GM19452 (cell line): ENCODE data around the gene PPP2R2C.

Experiments
- ATAC-seq: cut with Tn5 transposase; IDR thresholded peaks from one replicate; pipeline ENCODE4 v1.9.1; 2021; ENCODE audit not compliant: unreplicated experiment

PPP2R2C gene

DNA sequence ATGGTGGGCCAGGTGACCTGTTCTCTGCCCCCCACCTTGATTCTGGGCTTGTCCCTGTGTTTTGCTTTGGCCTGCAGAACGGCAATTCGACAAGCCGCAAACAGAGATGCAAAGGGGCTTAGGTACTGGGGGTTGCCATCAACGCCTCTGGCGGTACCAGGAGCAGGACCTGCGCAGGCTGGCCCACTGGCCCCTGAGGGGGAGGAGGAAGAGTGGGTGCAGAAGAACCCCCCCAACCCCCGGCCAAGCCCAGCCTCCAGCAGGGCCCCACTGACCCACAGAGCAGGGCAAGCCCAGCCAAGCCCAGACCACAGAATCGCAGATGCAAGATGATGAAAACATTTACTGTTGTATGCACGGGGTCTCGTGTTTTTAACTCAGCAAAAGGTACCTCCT lies 89.4 kb downstream of the PPP2R2C start:
- ATAC-seq: no peak

DNA sequence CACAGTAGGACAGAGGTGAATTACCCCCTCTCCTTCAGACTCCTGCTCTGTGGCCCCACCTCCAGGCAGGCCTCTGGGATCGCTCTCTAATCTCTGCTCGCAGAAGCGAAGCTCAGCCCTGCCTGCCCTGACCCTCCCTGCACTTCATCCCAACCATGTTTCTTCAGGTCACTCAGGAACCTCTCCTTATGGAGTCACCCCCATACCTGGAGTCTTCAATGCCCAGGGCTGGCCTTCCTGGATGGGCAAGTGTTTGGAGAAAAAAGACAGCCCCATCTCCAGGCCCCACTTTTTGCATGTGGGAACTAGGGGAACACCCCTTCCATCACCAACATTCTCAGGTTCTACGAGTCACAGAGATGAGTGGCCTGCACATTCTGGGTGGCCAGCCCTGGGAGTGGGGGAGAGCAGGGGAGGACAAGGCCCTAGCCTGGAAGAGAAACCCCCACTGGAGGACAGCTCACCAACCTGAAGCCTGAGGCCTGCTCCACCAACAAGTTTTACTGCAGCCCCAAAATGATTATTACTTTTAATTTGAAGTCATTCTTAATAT lies 90.8 kb downstream of the PPP2R2C start:
- ATAC-seq: no peak

DNA sequence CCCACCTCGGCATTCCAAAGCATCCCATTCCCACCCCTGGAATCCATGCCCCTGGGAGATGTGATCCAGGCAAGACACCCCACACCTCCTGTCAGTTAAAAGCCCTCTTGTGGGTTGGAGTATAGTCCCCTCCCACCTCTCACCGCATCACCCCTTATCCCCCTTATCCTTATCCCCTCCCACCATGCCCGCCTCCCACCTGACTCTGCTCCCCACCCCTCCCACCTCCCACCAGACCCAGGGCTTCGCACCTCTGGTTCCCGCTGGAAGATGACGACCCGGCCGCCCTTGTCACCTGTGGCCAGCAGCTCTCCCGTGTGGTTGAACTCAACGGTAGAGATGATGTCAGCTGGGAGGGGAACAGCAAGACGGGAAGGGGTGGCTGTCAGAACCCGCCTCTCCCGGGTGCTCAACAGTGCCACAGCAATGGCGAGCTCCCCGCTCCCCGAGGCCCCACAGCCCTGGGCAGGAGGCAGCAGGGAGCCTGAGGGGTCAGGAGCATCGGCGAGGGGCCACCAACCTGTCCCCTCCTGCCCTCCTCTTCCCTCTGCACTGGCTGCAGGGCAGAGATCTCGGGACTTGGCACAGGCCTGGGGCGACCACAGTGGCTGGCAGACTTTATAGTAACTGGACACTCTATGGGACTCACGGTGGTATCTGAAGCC lies 91.5 kb downstream of the PPP2R2C start:
- no peak for ATAC-seq

DNA sequence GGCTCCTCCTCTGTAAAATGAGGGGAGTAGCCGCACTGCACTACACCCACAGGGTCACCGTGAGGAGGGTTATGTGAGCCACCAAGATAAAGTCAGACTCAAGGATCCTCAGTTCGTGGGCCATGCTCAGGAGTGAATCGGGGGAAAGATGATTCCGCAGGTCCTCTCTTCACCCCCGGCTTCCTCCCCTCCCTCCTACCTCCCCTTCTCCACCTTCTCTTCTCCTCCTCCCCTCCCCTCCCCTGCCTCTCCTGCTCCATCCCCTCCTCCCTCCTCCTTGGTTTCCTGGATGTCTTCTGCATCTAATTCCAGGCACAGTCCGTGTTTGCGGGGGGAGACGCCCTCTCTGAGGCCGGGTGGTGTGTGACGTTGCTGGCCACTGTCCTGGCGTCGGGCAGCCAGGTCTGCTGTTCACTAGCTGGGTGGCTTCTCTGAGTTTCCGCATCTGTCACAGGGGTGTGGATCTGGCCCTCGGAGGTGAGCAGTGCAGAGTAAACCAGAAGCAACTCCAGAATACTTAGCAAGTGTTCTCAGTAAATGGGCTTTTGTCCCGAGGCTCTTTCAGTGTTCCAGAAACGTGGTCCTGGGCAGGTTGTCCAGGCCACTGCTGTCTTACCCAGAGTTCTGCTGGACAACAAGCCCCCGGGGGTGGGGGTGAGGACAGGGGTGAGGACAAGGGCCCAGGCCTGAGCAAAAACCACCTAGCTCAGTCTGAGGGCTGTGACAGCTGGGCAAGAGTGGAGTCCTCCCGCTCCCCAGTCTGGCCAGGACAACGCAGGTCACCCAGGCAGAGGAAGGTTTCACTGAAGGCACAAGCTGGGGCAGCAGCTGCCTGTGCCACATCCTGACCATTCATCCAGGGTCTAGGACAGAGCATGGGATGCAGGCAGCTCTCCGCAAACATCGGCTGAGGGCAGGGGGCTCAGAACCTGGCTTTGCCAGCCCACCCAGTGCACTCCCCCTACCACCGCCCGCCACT lies 92.4 kb downstream of the PPP2R2C start:
- ATAC-seq: no peak

DNA sequence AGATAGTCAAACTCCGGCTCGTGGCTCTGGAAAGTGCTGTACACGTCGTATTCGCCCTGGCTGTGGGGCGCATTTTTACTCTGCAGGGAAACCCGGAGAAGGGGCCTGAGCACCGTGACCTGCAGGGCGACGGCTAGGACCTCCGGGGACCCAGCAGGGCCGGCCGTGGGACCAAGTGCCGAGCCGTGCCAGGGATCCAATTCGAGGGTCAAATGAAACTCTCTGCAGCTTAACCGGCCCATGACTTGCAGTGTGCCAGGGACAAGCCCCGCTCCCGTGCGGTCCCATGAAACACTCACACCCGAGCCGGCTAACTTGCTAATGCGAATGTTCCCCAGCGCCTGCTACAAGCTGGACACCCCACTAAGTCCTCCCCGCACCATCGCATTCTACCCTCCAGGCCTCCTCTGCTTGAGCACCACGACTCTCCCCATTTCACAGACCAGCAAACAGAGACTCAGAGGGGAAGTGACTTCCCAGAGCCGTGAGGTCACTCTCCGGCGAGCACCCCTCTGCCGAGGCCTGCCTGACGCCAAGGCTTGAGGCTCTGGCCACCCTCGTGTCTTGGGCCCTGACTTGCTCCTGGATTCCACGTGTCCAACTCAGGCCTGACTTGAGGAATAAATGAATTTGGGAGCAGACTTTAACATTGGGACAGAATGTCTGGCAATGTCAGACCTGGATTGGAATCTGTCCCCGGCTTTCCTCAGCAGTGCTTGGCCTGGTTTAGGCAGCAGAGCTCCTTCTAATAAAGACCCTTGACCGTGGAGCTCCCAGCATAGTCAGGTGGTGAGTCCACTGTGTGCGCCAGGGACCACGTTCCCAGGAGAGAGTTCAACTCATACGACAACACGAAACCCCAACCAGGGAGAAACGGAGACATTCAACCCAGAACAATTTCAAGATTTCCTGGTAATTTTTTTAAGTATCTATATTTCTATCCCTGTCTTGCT lies 93.6 kb downstream of the PPP2R2C start:
- ATAC-seq: no peak

DNA sequence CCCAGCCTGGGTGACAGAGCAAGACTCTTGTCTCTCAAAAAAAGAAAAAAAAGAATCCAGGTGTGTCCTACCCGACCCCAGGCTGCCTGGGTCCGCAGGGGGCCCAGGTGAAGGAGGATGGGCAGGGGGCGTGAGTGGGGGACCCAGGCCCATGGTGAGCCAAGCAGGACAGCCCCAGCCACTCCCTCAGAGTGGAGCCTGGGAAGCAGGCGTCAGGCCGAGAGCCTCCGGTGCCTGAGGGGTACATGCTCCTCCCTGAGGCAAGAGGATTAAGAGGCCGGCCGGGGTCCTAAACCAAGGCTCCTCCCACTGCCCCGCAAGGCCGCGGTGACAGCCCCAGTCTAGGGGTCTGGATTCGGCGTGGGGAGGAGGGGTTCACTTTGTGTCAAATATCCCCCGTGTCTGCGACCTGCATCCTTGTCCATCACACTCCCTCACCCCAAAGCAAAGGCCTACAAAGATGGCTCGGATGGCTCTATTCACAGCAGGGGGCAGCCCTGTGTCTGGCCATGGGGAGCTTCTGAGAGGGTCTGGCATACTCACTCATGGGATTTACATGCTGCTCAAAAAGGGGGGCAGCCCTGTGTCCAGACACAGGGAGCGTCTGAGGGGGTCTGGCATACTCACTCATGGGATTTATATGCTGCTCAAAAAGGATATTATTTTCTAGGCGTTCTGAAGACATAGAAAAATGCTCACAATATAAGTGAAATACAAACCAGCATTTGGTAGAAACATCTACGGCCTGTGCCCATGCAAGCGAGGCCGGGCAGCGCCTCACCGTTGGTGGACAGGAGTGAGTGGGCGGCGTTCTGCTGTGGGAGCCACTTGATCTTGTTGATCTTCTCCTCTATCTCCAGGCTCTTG lies 94.6 kb downstream of the PPP2R2C start:
- no peak for ATAC-seq

DNA sequence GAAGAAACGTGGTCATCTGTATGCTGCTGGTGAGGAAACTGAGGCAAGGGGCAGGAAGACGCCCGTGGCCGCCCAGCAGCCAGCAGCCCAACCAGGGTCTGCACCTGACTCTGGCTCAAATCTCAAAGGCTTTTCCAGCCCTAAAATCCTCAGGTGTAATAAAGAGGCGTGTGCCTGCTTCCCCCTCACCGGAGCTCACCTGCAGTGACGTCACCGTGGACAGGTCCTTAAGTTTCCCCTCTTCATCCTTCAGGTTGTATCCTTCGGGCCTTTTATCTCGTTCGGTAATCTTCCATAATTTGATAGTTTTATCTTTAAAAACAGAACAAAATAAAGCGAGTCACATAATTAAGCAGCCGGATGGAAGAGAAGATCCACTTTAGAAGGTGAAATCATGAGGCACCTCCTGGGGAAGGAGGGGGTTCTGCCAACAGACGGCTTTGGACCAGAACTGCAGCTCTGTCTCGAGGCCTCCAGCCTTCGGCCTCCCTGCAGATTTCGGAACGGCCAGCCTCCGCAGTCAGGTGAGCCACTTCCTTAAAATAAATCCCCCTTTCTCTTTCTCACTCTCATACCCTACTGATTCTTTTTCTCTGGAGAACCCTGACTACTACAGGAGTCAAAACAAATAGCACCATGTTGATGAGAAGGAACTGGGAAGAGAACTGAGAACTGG lies 96.7 kb downstream of the PPP2R2C start:
- ATAC-seq: no peak

DNA sequence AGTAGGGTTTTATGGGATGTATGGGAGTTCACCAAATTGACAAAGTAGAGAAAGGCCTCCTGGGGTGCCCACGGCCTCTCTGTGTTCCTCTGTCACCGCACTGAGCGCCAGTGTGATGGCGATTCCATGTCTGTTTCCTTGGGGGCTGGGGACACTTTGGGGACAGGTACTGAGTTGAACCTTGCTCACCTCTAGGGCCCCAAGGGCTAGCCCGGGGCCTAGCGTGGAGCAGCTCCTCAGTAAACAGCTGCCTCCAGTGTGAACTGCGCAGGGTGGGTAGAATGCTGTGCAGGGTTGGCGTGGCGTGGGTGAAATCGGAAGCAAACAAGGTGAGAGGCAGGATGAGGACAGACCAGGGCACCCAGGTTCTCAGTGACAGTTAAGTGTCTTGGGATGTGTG lies 97.8 kb downstream of the PPP2R2C start:
- ATAC-seq: no peak

DNA sequence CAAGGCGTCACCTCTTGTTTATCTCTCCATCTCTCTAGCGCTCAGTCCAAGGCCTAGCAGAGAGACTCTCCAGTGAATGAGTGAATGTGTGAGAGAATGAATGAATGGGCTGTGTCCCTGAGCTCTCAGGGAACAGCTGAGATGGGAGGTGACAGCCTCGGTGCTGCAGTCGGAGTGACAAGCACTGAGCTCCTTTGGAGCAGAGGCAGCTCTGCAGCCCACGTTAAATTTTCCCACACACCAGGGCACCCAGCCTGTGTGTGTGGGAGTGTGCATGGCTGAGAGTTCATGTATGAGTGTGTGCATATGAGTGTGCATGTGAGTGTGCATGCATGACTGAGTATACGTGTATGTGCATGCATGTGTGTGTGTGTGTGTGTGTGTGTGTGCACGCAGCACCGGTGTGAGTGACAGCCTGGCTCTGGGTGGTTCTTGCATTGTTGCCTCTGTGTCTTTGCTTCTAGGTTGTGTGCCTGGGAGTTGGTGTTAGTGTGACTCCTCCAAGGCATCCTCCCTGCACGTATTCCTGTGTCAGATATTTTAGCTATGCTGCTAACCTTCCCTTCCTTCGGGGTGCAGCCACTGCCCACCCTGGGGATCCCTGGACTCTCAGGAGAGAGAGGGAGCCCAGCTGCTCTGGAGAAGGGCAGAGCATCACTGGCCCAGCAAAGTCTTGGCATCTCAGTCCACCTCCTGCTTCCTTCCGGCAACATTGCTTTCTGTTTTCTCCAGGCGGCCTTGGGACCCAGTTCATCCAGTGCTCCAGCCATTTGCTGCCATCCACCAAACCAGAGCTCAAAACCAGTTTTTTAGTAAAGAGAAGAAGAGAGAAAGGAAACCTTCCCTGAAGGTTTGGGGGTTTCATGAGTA lies 98.6 kb downstream of the PPP2R2C start:
- no peak for ATAC-seq

DNA sequence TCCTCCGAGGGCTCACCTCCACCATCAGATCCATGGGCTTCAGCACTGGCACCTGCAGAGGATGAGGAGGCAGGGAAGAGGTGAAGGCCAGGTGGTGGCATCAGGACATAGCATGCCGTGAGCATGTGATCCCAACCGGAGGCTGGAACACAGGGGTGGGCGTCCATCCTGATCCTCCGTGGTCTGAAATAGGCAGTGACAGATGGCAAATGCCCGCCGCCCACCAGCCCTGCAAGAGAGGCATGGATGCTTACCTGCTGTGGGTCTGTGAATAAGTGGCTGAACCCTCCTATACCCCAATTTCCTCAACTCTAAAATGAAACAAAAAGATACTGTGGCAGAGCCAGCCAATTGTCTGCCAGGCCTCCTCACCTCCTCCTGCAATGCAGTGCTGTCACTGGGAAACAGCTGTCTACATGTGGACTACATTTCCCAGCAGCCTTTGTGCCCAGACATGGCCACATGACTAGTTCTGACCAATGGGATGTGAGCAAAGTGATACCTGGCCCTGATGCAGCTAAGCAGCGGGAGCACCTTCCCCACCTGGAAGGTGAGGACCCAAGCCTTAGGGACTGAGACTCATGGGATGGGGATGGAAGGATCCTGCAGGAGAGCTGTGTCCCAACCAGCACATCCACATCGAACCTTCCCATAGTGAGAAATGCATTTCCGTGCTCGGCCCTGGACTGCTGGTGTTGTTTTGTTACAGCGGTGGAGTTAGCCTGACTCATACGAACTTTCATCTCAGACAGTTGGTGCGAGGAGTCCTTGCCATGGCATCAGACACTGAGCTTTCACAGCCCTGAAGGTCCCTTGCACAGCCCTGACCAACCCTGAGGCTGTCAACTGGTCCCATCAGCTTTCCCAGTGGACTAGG lies 99.5 kb downstream of the PPP2R2C start:
- no peak for ATAC-seq

DNA sequence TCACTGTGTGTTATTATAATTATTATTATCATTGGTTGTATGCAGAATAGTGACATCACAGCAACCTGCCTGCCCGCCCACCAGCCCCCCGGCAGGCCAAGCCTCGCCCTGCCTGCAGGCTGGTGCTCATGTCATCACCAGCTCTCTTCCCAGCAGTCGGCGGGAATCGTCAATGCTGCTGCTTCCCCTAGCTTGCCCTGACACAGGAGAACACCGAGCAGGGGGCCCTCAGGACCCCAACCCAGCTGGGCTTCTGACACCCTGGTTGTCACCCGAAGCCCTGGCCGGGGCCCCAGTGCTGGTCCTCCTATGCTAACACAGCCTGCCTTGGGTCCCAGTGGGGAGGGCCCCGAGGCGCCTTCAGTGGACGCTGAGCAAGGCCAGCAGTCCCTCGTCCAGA lies 100.6 kb downstream of the PPP2R2C start:
- no peak for ATAC-seq

DNA sequence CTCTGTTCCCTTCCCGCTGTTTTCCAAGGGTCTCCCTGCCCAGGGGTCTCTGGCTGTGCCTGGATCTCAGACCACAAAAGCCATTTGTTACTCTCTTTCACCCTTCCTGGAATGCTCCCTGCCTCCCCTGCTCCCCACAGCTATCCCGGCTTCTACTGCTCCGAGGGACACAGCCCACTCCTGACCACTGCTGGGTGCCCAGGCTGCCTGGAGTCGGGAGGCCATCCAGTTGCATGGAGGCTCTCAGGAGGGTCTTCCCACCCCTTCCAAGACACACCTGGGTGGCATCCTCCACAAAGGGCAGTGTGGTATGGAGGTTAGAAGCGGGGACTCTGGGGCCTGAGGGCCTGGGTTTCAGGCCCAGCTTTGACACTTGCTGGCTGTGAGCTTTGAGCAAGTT lies 101.1 kb downstream of the PPP2R2C start:
- no peak for ATAC-seq

DNA sequence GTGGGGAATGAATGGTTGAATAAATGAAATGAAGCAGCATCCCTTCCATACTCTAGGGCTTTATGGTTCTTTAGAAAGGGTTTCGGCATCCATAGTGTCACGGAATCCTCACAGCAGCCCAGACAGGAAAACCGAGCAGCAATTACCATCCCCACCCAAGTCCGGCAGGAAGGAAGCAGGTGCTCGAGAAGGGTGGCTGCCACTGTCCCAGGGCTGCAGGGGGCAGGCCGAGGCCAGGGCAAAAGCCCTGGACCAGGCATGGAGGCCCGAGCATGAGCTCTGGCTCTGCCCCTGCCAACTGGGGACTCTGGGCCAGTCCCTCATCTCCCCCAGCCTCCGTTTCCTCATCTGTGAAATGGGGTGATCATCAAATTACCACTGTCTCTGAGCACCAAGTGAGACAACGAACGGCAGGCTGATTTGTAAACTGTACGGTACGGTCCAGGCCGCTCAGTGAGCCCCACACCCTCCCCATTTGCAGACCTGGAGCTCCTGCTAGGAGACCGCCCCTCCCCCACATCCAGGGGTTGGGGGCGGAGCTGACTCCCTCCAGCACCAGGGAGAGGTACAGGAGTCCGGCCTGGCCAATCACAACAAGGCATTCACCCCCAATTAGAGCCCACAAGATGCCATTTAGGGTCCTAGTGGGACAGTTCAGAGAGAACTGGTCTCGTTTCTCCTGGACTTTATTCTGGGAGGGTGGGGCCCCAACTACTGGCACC lies 102.3 kb downstream of the PPP2R2C start:
- ATAC-seq: no peak

DNA sequence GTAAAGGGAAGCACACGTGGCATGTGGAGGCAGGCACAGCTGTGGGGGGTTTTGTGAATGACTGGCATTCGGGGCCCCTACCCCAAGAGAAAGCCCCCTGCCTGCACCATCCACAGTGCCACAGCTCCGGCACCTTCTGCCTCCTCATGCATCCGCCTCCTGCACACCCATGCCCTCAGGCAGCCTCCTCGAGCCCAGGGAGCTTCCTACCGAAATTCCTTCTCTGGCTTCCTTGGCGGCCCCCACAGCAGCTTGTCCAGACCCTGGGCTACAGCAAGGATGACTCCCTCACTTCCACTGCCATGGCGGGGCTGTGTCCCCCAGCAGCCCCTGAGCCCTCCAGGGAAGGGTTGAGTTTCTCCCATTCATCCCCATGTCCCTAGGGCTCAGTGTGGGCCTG lies 102.9 kb downstream of the PPP2R2C start:
- ATAC-seq: no peak

DNA sequence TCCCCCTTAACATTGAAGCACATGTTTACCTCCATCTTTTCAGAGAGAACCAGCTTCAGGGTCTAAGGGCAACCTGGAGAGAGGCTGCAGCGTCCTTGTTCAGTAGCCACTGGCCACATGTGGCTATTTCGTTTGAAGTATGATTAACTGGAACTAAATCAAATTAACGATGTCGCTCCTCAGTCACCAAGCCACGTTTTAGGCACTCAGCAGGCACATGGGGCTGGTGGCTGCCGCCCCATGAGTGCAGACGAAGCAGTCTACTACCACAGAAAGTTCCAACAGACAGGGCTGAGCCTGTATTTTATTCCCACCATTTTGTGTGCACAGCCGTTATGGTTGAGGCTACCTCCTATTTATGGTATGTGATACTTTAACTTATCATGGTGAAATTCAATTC lies 103.4 kb downstream of the PPP2R2C start:
- ATAC-seq: no peak

DNA sequence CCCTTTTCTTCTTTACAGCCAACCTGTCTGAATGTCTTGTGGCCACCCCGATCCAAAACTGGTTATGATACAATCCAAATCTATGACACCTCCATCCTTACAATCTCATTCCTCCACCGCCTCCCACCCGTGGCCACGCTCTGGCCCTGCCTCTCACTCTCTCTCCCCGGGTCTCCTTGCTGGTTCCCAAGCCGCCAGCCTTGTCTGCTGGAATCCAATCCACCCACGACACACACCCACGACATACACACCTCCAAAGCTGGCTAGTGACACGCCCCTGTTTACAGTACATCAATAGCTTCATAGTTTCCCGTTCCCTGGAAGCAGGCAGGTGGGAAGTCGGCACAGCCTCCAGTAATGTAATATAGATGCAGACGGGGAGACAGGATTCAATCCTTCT lies 103.8 kb downstream of the PPP2R2C start:
- no peak for ATAC-seq

DNA sequence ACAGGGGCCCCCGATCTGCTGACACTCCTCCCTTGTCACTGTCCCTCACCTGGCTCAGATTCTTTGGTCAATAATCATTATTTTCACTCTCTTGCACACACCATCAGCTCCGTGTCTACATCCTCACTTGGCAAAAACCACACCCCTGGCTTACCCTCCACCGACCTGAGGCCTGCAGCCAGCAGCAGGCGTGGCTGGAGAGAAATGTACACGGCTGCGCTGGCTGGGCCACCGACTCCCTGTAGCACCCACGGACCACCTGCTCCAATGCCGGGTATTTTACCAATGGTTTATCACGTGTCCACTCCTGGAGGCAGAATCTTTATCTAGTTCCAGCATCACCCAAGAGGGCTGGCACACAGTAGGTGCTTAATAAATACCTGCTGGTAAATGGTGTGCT lies 104.3 kb downstream of the PPP2R2C start:
- ATAC-seq: no peak
